Endothelial cell of umbilical vein (primary cell): ENCODE data around the gene SPRY4. TPM values are rescaled to one million over a fixed set of nuclear protein-coding genes. Genes with fewer than 3 reads are reported as not detected.

Experiments
- BruUV-seq: library from RNA; stranded (reverse); fragments of 400-500 nt; replicated peaks from 2 replicates; lab custom pipeline; 2021; lab: Mats Ljungman, UMichigan
- CTCF ChIA-PET: fragments of 300-600, 350-600 bp; sonication (Branson Sonifier 250); formaldehyde crosslinking; loops from one replicate; lab custom pipeline; 2021; ENCODE audit warnings: antibody characterized with exemption, inconsistent platforms; lab: Charles Lee
- POLR2A ChIA-PET: fragments of 300-600, 350-600 bp; sonication (Branson Sonifier 250); formaldehyde crosslinking; loops from one replicate; lab custom pipeline; 2021; ENCODE audit warnings: antibody characterized with exemption, inconsistent platforms; lab: Charles Lee
- DNase-seq: peaks from one replicate; pipeline ENCODE4 v3.0.0-alpha.2; 2011; ENCODE audit warnings: low read depth, low spot score
- FAIRE-seq: peaks from 2 replicates; lab custom pipeline; 2011; peaks lifted over from hg19 to GRCh38; lab: Jason Lieb, UNC
- H2AFZ ChIP-seq: 2 replicates; pipeline ENCODE4 v1.6.0; 2012; ENCODE audit warnings: low read depth, low read length, control low read depth, inconsistent platforms
- H3K27ac ChIP-seq: 2 replicates; pipeline ENCODE4 v1.5.1; 2011; ENCODE audit warnings: low read depth, mild to moderate bottlenecking, control low read depth, low read length, moderate library complexity; ENCODE audit not compliant: insufficient read depth
- H3K27me3 ChIP-seq, 2 experiments: 2 replicates each; pipeline versions ENCODE4 v1.6.0 to v1.6.1; 2011; ENCODE audit warnings: low read length in 2 of 2, mixed read lengths in 1 of 2; ENCODE audit not compliant: control insufficient read depth in 2 of 2, insufficient read depth in 2 of 2
- H3K36me3 ChIP-seq, 2 experiments: 2 replicates in 1 of 2; 3 replicates in 1 of 2; pipeline ENCODE4 v1.5.1; 2011; ENCODE audit warnings: low read length in 2 of 2, mild to moderate bottlenecking in 1 of 2, moderate library complexity in 1 of 2; ENCODE audit not compliant: control insufficient read depth in 2 of 2, insufficient read depth in 2 of 2; ENCODE audit errors: extremely low read depth in 1 of 2
- H3K4me1 ChIP-seq: 3 replicates; pipeline ENCODE4 v1.5.1; 2011; ENCODE audit warnings: mild to moderate bottlenecking, low read length; ENCODE audit not compliant: control insufficient read depth, insufficient read depth; ENCODE audit errors: extremely low read depth
- H3K4me2 ChIP-seq: 2 replicates; pipeline ENCODE4 v1.6.1; 2011; ENCODE audit warnings: low read length, control low read depth, mixed read lengths; ENCODE audit not compliant: insufficient read depth
- H3K4me3 ChIP-seq, 3 experiments: fragments of 200-600 bp in 1 of 3; sonication (generic), shearing (Covaris generic) in 1 of 3; replicated peaks in 1 of 3; 2 replicates each; pipeline ENCODE4 v1.5.1; 2011 to 2016; ENCODE audit warnings: control low read depth in 3 of 3, low read length in 3 of 3, mild to moderate bottlenecking in 2 of 3, inconsistent platforms in 1 of 3, low read depth in 1 of 3, moderate library complexity in 1 of 3; ENCODE audit not compliant: insufficient read depth in 1 of 3
- H3K79me2 ChIP-seq: 2 replicates; pipeline ENCODE4 v1.6.0; 2012; ENCODE audit warnings: low read length, inconsistent platforms; ENCODE audit not compliant: control insufficient read depth, insufficient read depth
- H3K9ac ChIP-seq: replicated peaks from 2 replicates; pipeline ENCODE3; 2011; ENCODE audit warnings: low read length, control low read depth; ENCODE audit not compliant: insufficient read depth; ENCODE audit errors: extremely low read depth
- H3K9me1 ChIP-seq: replicated peaks from 3 replicates; pipeline ENCODE4 v1.6.0; 2011; ENCODE audit warnings: mild to moderate bottlenecking, low read length; ENCODE audit not compliant: control insufficient read depth, insufficient read depth; ENCODE audit errors: extremely low read depth
- H3K9me3 ChIP-seq: replicated peaks from 2 replicates; pipeline ENCODE4 v1.5.1; 2012; ENCODE audit warnings: low read length, inconsistent platforms; ENCODE audit not compliant: control insufficient read depth, insufficient read depth
- H4K20me1 ChIP-seq: replicated peaks from 2 replicates; pipeline ENCODE3; 2011; ENCODE audit warnings: mild to moderate bottlenecking, low read length; ENCODE audit not compliant: control insufficient read depth, insufficient read depth; ENCODE audit errors: extremely low read depth
- EZH2 ChIP-seq: IDR thresholded peaks from 2 replicates; pipeline ENCODE4 v1.6.1; 2012; ENCODE audit warnings: borderline replicate concordance, low read depth, mild to moderate bottlenecking, moderate library complexity, low read length, inconsistent platforms; ENCODE audit not compliant: severe bottlenecking
- FOS ChIP-seq: IDR thresholded peaks from 2 replicates; pipeline ENCODE4 v1.6.1; 2011; ENCODE audit warnings: mild to moderate bottlenecking, low read length, moderate library complexity, borderline replicate concordance; ENCODE audit not compliant: insufficient read depth
- GATA2 ChIP-seq: IDR thresholded peaks from 2 replicates; pipeline ENCODE4 v1.7.0; 2011; ENCODE audit warnings: low read depth, mild to moderate bottlenecking, moderate library complexity, mixed read lengths, low read length; ENCODE audit not compliant: insufficient read length, insufficient read depth
- JUN ChIP-seq: IDR thresholded peaks from 2 replicates; pipeline ENCODE4 v1.6.1; 2011; ENCODE audit warnings: borderline replicate concordance, low read depth; ENCODE audit not compliant: insufficient read length, insufficient read depth
- MYC ChIP-seq: IDR thresholded peaks from one replicate; pipeline ENCODE4 v1.6.1; 2011; ENCODE audit warnings: mild to moderate bottlenecking, low read depth, low read length
- POLR2A ChIP-seq: IDR thresholded peaks from 2 replicates; pipeline ENCODE4 v1.6.1; 2012; ENCODE audit warnings: low read depth, mild to moderate bottlenecking, control low read depth, low read length
- POLR2AphosphoS5 ChIP-seq: IDR thresholded peaks from 2 replicates; pipeline ENCODE4 v1.6.1; 2012; ENCODE audit warnings: low read depth, mild to moderate bottlenecking, control low read depth, low read length, moderate library complexity; ENCODE audit not compliant: insufficient read depth
- dilution Hi-C: fragments of 300-500 bp; cut with MboI; formaldehyde crosslinking; loops from one replicate; pipeline ENCODE4 v1.15.0; 2019; ENCODE audit warnings: low sequenced_read_pairs; ENCODE audit not compliant: extremely low pct_ligation_motif_present
- intact Hi-C: fragments of 100-400 bp; cut with micrococcal nuclease; formaldehyde crosslinking; loops from one replicate; pipeline ENCODE4 v1.10.0; 2022
- polyA plus RNA-seq, 4 experiments: library from polyadenylated mRNA; depleted of rRNA in 3 of 4; stranded (reverse) in 3 of 4; unstranded in 1 of 4; fragments of >200 nt; gene quantifications; 2 replicates each; pipeline versions ENCODE4 v1.2.1 to v1.2.3, GENCODE V29; 2011 to 2012; ENCODE audit warnings: missing spikeins in 1 of 4
- total RNA-seq: library from RNA; stranded (reverse); gene quantifications from 2 replicates; pipeline ENCODE4 v1.2.3, GENCODE V29; 2021
- TF ChIP-seq, protein P1 (sequence below), 2 donors: IDR thresholded peaks; 1 replicate in 1 of 2; 2 replicates in 1 of 2; pipeline ENCODE4 v1.5.1; 2011; ENCODE audit warnings: low read length in 2 of 2, mild to moderate bottlenecking in 2 of 2, moderate library complexity in 2 of 2, control low read depth in 1 of 2, inconsistent platforms in 1 of 2, low read depth in 1 of 2; ENCODE audit not compliant: insufficient read depth in 1 of 2; ENCODE audit errors: extremely low read depth in 1 of 2
- TF ChIP-seq, protein P2 (sequence below): IDR thresholded peaks from 2 replicates; pipeline ENCODE4 v1.6.1; 2011; ENCODE audit not compliant: insufficient read depth, insufficient read length

The SPRY4 gene
- total and polyA plus RNA-seq, 2 donors (not counting 3 experiments of a cell fraction or from before 2014, with no cell fraction given), result 9.3 to 33.9 TPM

DNA sequence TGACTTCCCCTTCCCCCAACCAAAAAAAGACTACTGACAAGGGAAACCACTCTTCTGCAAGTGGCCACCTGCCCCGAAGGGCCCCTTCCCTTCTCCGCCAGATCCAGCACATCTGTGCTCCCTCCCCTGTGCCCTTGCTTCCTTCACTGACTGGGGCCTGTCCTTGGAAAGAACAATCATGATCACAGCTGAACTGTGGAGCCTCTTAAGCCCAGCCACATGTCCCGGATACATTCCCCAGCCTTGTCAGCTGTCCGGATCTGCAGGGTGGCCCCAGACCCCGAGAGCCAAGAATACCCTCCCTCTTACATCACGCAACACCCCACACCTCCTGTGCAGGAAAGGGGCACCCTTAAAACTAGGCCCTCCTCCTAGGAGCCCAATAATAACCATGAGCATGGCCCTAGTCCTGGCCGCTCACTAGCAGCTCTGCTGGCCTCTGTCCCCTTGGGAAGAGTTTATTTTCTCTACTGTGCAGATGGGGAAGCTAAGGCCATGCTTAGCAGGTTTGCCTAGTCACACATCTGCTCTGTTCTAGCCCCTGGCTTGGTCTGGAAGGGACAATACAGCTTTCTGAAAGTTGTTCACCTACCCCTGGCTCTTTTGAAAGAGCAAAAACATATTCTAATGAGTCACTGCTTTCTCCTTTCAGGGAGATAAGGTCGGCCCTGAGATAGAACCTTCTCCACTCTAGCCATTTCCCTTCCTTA lies 3.8 kb downstream of the SPRY4 start:
- dilution Hi-C loops, result no loop called here
- DNase-seq (peak; percentile 20), FAIRE-seq (peak; percentile 73)
- TF ChIP-seq GATA2 (no peak), JUN (no peak), EZH2 (no peak), FOS (no peak), POLR2AphosphoS5 (no peak), POLR2A (no peak), MYC (no peak)
- TF ChIP-seq, protein P1, sequence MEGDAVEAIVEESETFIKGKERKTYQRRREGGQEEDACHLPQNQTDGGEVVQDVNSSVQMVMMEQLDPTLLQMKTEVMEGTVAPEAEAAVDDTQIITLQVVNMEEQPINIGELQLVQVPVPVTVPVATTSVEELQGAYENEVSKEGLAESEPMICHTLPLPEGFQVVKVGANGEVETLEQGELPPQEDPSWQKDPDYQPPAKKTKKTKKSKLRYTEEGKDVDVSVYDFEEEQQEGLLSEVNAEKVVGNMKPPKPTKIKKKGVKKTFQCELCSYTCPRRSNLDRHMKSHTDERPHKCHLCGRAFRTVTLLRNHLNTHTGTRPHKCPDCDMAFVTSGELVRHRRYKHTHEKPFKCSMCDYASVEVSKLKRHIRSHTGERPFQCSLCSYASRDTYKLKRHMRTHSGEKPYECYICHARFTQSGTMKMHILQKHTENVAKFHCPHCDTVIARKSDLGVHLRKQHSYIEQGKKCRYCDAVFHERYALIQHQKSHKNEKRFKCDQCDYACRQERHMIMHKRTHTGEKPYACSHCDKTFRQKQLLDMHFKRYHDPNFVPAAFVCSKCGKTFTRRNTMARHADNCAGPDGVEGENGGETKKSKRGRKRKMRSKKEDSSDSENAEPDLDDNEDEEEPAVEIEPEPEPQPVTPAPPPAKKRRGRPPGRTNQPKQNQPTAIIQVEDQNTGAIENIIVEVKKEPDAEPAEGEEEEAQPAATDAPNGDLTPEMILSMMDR (IDR thresholded peaks at IDR 0.05; ENCODE audit: extremely low read depth in 1 of 2, insufficient read depth in 1 of 2, low read depth in 1 of 2, low read length in 2 of 2), result no peak
- TF ChIP-seq, protein P2, sequence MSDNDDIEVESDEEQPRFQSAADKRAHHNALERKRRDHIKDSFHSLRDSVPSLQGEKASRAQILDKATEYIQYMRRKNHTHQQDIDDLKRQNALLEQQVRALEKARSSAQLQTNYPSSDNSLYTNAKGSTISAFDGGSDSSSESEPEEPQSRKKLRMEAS, result no peak
- POLR2A ChIA-PET, result interaction anchor here (0.7 to 1.3 kb wide), 2 partner anchors 30 to 37 kb away, joined by 3 to 4 read pairs; no protein-coding TSS in a partner anchor
- Histone ChIP-seq H3K79me2 (peaks cover 92% of the 10 kb centered on the region), H3K9me3 (no peaks in the 10 kb centered on the region), H2AFZ (no peak overlapping the region), H3K4me1 (peaks cover 70% of the 10 kb centered on the region), H3K27me3 (no peaks in the 10 kb centered on the region), H3K9me1 (no peaks in the 10 kb centered on the region), H3K4me2 (peak overlapping the region; percentile 78), H3K4me3 (peak overlapping the region in 1 of 3 experiments; percentile 33), H3K27ac (peak overlapping the region; percentile 57), H3K9ac (peak overlapping the region; percentile 40), H3K36me3 (no peaks in the 10 kb centered on the region), H4K20me1 (no peaks in the 10 kb centered on the region)
- BruUV-seq, result no TSS peak
- CTCF ChIA-PET, result interaction anchor here (0.8 to 8.8 kb wide), 6 partner anchors 19 to 225 kb away, joined by 3 to 128 read pairs (median 4); no protein-coding TSS in a partner anchor
- intact Hi-C loops, result loop anchor here (1.0 to 10.0 kb wide), 2 partner anchors 227 to 306 kb away; partner anchors contain the start of gene GNPDA1
